Measurements from ENCODE around the gene SLC26A1. TPM values are rescaled to one million over a fixed set of nuclear protein-coding genes. Genes with fewer than 3 reads are reported as not detected.

The SLC26A1 gene
- total and polyA plus RNA-seq, 2 donors (not counting 3 experiments of a cell fraction or from before 2014, with no cell fraction given), result 0.10 TPM; not detected in 1

GRCh38 chr4:1031956-1032795, 39.0 kb upstream of the SLC26A1 start:
- intact Hi-C loops (cut with micrococcal nuclease) (no loop called here), dilution Hi-C loops (cut with MboI; ENCODE audit: extremely low pct_ligation_motif_present, low sequenced_read_pairs) (no loop called here)
- Histone ChIP-seq H3K4me3 (replicated peaks in 1 of 3; ENCODE audit: insufficient read depth in 1 of 3, low read depth in 1 of 3, low read length in 3 of 3) (no peak overlapping the region), H3K27me3 (ENCODE audit: control insufficient read depth in 2 of 2, insufficient read depth in 2 of 2, low read length in 2 of 2) (no peaks in the 10 kb centered on the region), H3K9ac (replicated peaks; ENCODE audit: extremely low read depth, insufficient read depth, low read length) (no peak overlapping the region), H3K4me2 (ENCODE audit: insufficient read depth, low read length) (no peak overlapping the region), H3K9me1 (replicated peaks; ENCODE audit: control insufficient read depth, extremely low read depth, insufficient read depth, low read length) (no peaks in the 10 kb centered on the region), H3K36me3 (ENCODE audit: control insufficient read depth in 2 of 2, extremely low read depth in 1 of 2, insufficient read depth in 2 of 2, low read length in 2 of 2) (no peaks in the 10 kb centered on the region), H4K20me1 (replicated peaks; ENCODE audit: control insufficient read depth, extremely low read depth, insufficient read depth, low read length) (no peaks in the 10 kb centered on the region), H3K27ac (ENCODE audit: insufficient read depth, low read depth, low read length) (no peak overlapping the region), H3K79me2 (ENCODE audit: control insufficient read depth, insufficient read depth, low read length) (no peaks in the 10 kb centered on the region), H3K4me1 (ENCODE audit: control insufficient read depth, extremely low read depth, insufficient read depth, low read length) (no peaks in the 10 kb centered on the region), H3K9me3 (replicated peaks; ENCODE audit: control insufficient read depth, insufficient read depth, low read length) (no peaks in the 10 kb centered on the region), H2AFZ (ENCODE audit: low read depth, low read length) (no peak overlapping the region)
- CTCF ChIA-PET, result no interaction called here
- FAIRE-seq (no peak), DNase-seq (ENCODE audit: low read depth, low spot score) (no peak)
- no TSS peak for BruUV-seq (replicated peaks)
- TF ChIP-seq CTCF (IDR thresholded peaks at IDR 0.05; ENCODE audit: extremely low read depth in 1 of 2, insufficient read depth in 1 of 2, low read depth in 1 of 2, low read length in 2 of 2), result no peak
- no peak for TF ChIP-seq POLR2A (IDR thresholded peaks at IDR 0.05; ENCODE audit: low read depth, low read length)
- no peak for TF ChIP-seq EZH2 (IDR thresholded peaks at IDR 0.05; ENCODE audit: borderline replicate concordance, low read depth, low read length, severe bottlenecking)
- TF ChIP-seq POLR2AphosphoS5 (IDR thresholded peaks at IDR 0.05; ENCODE audit: insufficient read depth, low read depth, low read length), result no peak
- TF ChIP-seq JUN (IDR thresholded peaks at IDR 0.05; ENCODE audit: borderline replicate concordance, insufficient read depth, insufficient read length, low read depth), result no peak
- TF ChIP-seq MYC (IDR thresholded peaks at IDR 0.05; ENCODE audit: low read depth, low read length), result no peak
- TF ChIP-seq GATA2 (IDR thresholded peaks at IDR 0.05; ENCODE audit: insufficient read depth, insufficient read length, low read depth, low read length), result no peak
- no peak for TF ChIP-seq MAX (IDR thresholded peaks at IDR 0.05; ENCODE audit: insufficient read depth, insufficient read length)
- no peak for TF ChIP-seq FOS (IDR thresholded peaks at IDR 0.05; ENCODE audit: borderline replicate concordance, insufficient read depth, low read length)
- POLR2A ChIA-PET, result no interaction called here

All from endothelial cell of umbilical vein (primary cell).